OCI-LY7 (cell line): Measurements from ENCODE around the gene EEF1E1.

ENCODE experiments used
- CTCF ChIP-seq: fragments of 200-600 bp; sonication (generic); conservative IDR thresholded peaks from 2 replicates; pipeline ENCODE4 v1.5.1; 2014; ENCODE audit warnings: mild to moderate bottlenecking, antibody characterized with exemption, low read length, moderate library complexity, mixed read lengths
- EZH2phosphoT487 ChIP-seq: fragments of 200-600 bp; sonication (generic); IDR thresholded peaks from 2 replicates; pipeline ENCODE4 v1.6.1; 2018; ENCODE audit warnings: low read depth, borderline replicate concordance, mild to moderate bottlenecking, mixed run types, antibody characterized with exemption, low read length, moderate library complexity, mixed read lengths

- no peak for TF ChIP-seq CTCF
- TF ChIP-seq EZH2phosphoT487 = no peak
These were observed 42.0 kb downstream of the EEF1E1 start for GRCh38 chr6:8060346-8060745.
